ENCODE measurements around the gene STOML1.

Gene STOML1

DNA sequence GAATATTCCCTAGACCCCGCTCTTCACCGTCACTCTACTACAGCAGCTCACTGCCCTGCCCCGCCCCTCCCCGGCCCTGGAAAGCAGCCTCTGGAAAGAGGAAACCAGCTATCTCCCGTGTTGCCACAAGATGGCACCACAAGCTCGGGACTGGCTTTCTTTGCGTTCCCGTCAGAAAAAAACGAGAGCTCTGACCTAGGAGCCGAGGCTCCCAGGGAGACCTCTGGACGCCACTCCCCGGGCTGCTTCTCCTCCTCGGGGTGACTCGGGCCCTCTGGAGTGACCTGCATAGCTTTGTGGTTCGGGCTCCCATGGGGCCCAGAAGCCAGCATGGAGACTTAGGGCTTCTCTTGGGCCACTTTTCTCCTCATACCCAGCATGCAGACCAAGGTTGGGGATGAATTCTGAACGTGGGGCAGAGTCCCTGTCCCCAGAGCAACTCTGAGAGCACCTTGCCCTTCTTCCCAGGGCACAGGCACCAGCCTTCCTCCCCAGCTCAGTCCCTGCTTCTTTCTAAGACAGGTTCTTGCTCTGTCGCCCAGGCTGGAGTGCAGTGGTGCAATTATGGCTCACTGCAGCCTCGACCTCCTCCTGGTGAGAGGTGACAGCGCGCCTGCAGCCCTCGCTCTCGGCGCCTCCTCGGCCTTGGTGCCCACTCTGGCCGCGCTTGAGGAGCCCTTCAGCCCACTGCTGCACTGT is 19.0 kb downstream of the STOML1 start:
- H3K4me3 ChIP-seq (ENCODE audit: low read depth, low read length): no peak overlapping the region
- TF ChIP-seq, protein P1, sequence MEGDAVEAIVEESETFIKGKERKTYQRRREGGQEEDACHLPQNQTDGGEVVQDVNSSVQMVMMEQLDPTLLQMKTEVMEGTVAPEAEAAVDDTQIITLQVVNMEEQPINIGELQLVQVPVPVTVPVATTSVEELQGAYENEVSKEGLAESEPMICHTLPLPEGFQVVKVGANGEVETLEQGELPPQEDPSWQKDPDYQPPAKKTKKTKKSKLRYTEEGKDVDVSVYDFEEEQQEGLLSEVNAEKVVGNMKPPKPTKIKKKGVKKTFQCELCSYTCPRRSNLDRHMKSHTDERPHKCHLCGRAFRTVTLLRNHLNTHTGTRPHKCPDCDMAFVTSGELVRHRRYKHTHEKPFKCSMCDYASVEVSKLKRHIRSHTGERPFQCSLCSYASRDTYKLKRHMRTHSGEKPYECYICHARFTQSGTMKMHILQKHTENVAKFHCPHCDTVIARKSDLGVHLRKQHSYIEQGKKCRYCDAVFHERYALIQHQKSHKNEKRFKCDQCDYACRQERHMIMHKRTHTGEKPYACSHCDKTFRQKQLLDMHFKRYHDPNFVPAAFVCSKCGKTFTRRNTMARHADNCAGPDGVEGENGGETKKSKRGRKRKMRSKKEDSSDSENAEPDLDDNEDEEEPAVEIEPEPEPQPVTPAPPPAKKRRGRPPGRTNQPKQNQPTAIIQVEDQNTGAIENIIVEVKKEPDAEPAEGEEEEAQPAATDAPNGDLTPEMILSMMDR (IDR thresholded peaks at IDR 0.05; ENCODE audit: control insufficient read depth, extremely low read depth, insufficient read depth): peak; percentile 96
- peak; percentile 40 for DNase-seq (ENCODE audit: low read depth)

DNA sequence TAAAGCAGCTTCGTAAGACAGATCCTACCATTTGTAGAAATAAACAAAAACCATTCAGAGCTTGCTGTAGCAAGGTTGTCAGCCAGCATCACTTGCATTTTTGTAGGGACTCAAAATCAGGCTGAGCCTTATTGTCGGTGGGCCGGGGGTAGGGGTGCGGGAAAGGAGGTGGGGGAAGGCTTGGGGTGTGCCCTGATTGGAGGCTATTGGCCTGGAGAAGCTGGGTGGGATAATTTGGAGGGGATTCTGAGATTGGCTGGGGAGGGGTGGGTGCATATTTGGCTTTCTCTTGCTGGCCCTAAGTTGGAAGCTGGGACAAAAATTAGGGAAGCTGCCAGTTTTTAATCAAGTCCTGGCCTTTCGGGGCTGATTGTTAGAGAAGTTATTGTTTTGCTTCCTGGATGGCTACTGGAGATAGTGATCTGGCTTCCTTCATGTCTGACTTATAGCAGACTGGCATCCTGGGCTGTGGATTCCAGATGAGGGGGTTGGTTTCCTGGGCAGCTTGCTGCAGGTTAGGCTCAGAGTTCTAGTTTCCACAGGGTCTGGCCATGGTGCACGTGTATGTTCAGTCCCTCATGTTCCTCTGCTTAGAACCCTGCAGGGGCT is 22.8 kb downstream of the STOML1 start:
- TF ChIP-seq, protein P1 (IDR thresholded peaks at IDR 0.05; ENCODE audit: control insufficient read depth, extremely low read depth, insufficient read depth): no peak

DNA sequence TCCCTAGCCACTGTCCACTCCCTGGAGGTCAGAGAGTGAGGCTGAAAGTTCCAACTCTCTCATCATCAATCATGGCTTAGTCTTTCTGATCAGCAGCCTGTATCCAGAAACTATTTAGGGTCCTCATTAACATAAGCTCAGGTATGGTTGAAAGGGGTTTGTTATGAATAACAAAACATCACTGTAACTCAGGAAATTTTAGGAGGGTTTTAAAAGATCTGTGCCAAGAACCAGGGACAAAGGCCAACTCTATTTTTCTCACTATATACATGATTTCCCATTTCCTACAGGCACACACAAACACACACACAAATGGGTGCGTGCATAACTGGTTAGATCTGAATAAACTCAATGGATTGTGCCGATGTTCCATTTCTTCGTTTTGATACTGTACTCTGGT is 23.6 kb downstream of the STOML1 start:
- DNase-seq (ENCODE audit: low read depth): no peak
- TF ChIP-seq, protein P1 (IDR thresholded peaks at IDR 0.05; ENCODE audit: control insufficient read depth, extremely low read depth, insufficient read depth): no peak
- H3K4me3 ChIP-seq (ENCODE audit: low read depth, low read length): no peak overlapping the region

More for the DNA sequence above, 22.8 kb downstream of the STOML1 start:
- no peak for DNase-seq (ENCODE audit: low read depth)
- H3K4me3 ChIP-seq (ENCODE audit: low read depth, low read length): no peak overlapping the region

DNA sequence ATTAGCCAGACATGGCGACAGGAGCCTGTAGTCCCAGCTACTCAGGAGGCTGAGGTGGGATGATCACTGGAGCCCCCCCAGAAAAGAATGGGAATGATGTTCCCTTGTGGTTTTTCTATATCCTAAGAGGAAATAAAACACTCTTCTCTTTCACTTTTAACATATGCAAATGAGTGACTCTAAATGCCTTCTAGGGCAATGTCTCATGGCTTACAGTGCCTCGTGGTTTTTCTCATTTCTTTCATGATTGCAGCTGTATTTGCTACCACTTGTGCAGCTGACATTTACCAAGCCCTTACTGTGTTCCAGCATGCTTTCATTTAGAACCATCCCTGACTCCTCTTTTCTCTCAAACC is 26.4 kb downstream of the STOML1 start:
- TF ChIP-seq, protein P1 (IDR thresholded peaks at IDR 0.05; ENCODE audit: control insufficient read depth, extremely low read depth, insufficient read depth): no peak
- no peak overlapping the region for H3K4me3 ChIP-seq (ENCODE audit: low read depth, low read length)
- no peak for DNase-seq (ENCODE audit: low read depth)

DNA sequence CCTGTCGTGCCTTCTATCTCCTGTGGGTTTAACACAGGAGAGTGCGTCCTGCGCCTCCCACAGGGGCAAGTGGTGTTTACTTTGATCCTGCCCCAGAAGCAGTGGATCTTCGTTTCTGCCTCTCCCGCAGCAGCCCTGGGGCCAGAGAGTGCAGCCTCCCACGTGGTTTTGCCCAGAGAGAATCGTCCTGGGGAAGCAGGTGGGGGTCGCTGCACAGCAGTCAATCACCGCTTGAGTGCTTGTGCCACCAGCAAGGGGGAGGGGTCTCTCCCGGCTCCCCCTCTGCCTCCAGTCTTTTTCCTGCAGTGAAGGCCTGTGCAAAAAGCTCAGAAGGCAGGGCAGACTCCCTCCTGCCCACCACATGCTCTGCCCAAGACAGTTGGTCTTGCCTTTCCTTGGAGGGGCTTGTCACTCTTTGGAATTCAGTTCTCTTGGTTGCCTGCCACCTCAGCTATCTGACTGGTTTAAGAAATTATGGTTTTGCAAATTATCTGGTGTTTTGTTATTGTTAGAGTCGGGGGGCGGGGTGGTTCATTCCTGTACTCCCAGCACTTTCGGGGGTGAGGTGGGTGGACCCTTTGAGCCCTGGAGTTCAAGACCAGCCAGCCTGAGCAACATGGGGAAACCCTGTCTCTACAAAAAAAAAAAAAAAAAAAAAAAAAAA is 26.9 kb downstream of the STOML1 start:
- TF ChIP-seq, protein P1 (IDR thresholded peaks at IDR 0.05; ENCODE audit: control insufficient read depth, extremely low read depth, insufficient read depth): no peak
- no peak for DNase-seq (ENCODE audit: low read depth)
- no peak overlapping the region for H3K4me3 ChIP-seq (ENCODE audit: low read depth, low read length)

DNA sequence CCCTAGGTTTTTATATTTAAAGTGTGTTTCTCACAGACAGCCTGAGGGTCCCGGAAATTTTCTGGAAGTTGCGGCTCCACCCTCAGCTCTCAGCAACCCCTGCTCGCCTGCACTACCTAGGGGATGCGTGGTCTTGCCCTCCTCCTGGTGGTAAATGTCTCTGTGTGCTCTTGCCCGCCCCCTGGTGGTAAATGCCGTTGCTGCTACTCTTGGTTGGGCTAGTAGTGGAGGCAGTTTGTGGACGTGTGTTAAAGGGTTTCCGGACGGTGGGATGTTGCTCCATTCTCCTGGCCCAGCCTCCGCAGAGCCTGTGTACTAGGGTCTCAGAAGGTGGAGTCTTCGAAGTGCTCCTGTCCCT is 27.4 kb downstream of the STOML1 start:
- TF ChIP-seq, protein P1 (IDR thresholded peaks at IDR 0.05; ENCODE audit: control insufficient read depth, extremely low read depth, insufficient read depth): peak; percentile 94
- DNase-seq (ENCODE audit: low read depth): no peak
- no peak overlapping the region for H3K4me3 ChIP-seq (ENCODE audit: low read depth, low read length)
